Colon (tissue), 2 donors: Measurements from ENCODE around the gene RPLP1.

Source experiments
- FAIRE-seq: peaks from 2 replicates; lab custom pipeline; 2012; peaks lifted over from hg19 to GRCh38; lab: Jason Lieb, UNC
- donor health status: control.
- donor health status: control.

Gene RPLP1

GRCh38 chr15:69498282-69498681, 45.7 kb downstream of the RPLP1 start:
- no peak for FAIRE-seq

GRCh38 chr15:69498987-69499386, 46.4 kb downstream of the RPLP1 start:
- FAIRE-seq, result no peak

GRCh38 chr15:69499521-69500211, 47.0 kb downstream of the RPLP1 start:
- no peak for FAIRE-seq

GRCh38 chr15:69500339-69500738, 47.7 kb downstream of the RPLP1 start:
- FAIRE-seq, result no peak

GRCh38 chr15:69501456-69501855, 48.8 kb downstream of the RPLP1 start:
- no peak for FAIRE-seq

- no peak for FAIRE-seq
Observed at GRCh38 chr15:69502470-69503045, 49.9 kb downstream of the RPLP1 start.

- FAIRE-seq, result no peak
Observed at GRCh38 chr15:69504352-69505040, 51.9 kb downstream of the RPLP1 start.
